COLO829 (cell line): Measurements from ENCODE around the gene SCNN1G.
A peak's percentile ranks its signal among the peaks of the same experiment; 100 is the strongest.
"Not testable (repeated sequence)": the region's sequence is repeated elsewhere in the genome, so short reads cannot be mapped to it uniquely, and the experiment has no call there.

Experiments used
- DNase-seq: peaks from one replicate; pipeline ENCODE4 v3.0.0; 2012; ENCODE audit warnings: low spot score

The SCNN1G gene

GRCh38 chr16:23182679-23183542 is at the start of gene SCNN1G:
Gene SCNN1G (plus strand): TSS chr16:23182745. CDS start chr16:23186272, 3,527 bp downstream.
- DNase-seq, result no peak

GRCh38 chr16:23132775-23133463 is 49.6 kb upstream of the SCNN1G start:
- no peak for DNase-seq

- DNase-seq, result no peak
These were observed 48.3 kb upstream of the SCNN1G start for GRCh38 chr16:23134274-23134673.

GRCh38 chr16:23137256-23137655 is 45.3 kb upstream of the SCNN1G start:
- DNase-seq, result no peak

GRCh38 chr16:23137818-23138217 is 44.7 kb upstream of the SCNN1G start:
- DNase-seq, result no peak

GRCh38 chr16:23140107-23140506 is 42.4 kb upstream of the SCNN1G start:
- DNase-seq, result no peak

- no peak for DNase-seq
These were observed 41.5 kb upstream of the SCNN1G start for GRCh38 chr16:23141033-23141432.

GRCh38 chr16:23141500-23141899 is 41.0 kb upstream of the SCNN1G start:
- DNase-seq, result no peak

GRCh38 chr16:23141959-23142740 is 40.4 kb upstream of the SCNN1G start:
- no peak for DNase-seq

- no peak for DNase-seq
These were observed 39.2 kb upstream of the SCNN1G start for GRCh38 chr16:23143391-23143790.

- not testable (repeated sequence) for DNase-seq
These were observed 38.2 kb upstream of the SCNN1G start for GRCh38 chr16:23144393-23144792.

GRCh38 chr16:23145186-23145585 is 37.4 kb upstream of the SCNN1G start:
- DNase-seq, result no peak

- DNase-seq, result no peak
These were observed 36.9 kb upstream of the SCNN1G start for GRCh38 chr16:23145608-23146007.

- DNase-seq, result no peak
These were observed 35.5 kb upstream of the SCNN1G start for GRCh38 chr16:23146877-23147601.

- no peak for DNase-seq
These were observed 34.9 kb upstream of the SCNN1G start for GRCh38 chr16:23147666-23148065.

GRCh38 chr16:23148166-23148512 is 34.4 kb upstream of the SCNN1G start:
- no peak for DNase-seq

- DNase-seq, result no peak
These were observed 33.9 kb upstream of the SCNN1G start for GRCh38 chr16:23148513-23149266.

GRCh38 chr16:23149267-23149992 is 33.1 kb upstream of the SCNN1G start, which contains the start of gene USP31:
Gene USP31 (minus strand): TSS chr16:23149452. CDS start chr16:23149270, 182 bp downstream.
- peak; percentile 79 for DNase-seq

- DNase-seq, result no peak
These were observed 32.6 kb upstream of the SCNN1G start for GRCh38 chr16:23149993-23150364.

- DNase-seq, result no peak
These were observed 30.0 kb upstream of the SCNN1G start for GRCh38 chr16:23152386-23153178.
